K562 (cell line): ENCODE results near the gene COL25A1. TPM values are rescaled to one million over a fixed set of nuclear protein-coding genes. Genes with fewer than 3 reads are reported as not detected.

Source experiments
- ATAC-seq: fragments of 200-7000 bp; cut with Tn5 transposase; 3 replicates; pipeline ENCODE4 v1.9.1; 2020; ENCODE audit warnings: moderate library complexity
- BruUV-seq: library from RNA; stranded (reverse); fragments of 400-500 nt; replicated peaks from 2 replicates; lab custom pipeline; 2021; lab: Mats Ljungman, UMichigan
- CTCF ChIA-PET: fragments of 300-600 bp; formaldehyde crosslinking; extraction: SDS; loops from one replicate; lab custom pipeline; 2021; ENCODE audit warnings: low intra/inter-chr PET ratio; lab: Yijun Ruan, JAX
- POLR2A ChIA-PET: fragments of 300-600, 350-650 bp; sonication (Branson Sonifier 250); formaldehyde crosslinking; extraction: SDS; loops from one replicate; lab custom pipeline; 2021; ENCODE audit warnings: antibody characterized with exemption, inconsistent platforms; lab: Yijun Ruan, JAX
- DNase-seq, 4 experiments: peaks; one replicate each; pipeline versions ENCODE4 v3.0.0 to v3.0.0-alpha.2; 2011 to 2018; ENCODE audit warnings: low spot score in 3 of 4, mixed read lengths in 3 of 4; ENCODE audit errors: extremely low read depth in 1 of 4
- FAIRE-seq: peaks from 2 replicates; lab custom pipeline; 2011; peaks lifted over from hg19 to GRCh38; lab: Jason Lieb, UNC
- H2AFZ ChIP-seq: 2 replicates; pipeline ENCODE4 v1.6.0; 2011; ENCODE audit warnings: low read depth, low read length, control low read depth, inconsistent platforms
- H3K27ac ChIP-seq: fragments of 200-600 bp; 3 replicates; pipeline ENCODE4 v1.8.0; 2011; ENCODE audit warnings: low read depth, mild to moderate bottlenecking, control low read depth, inconsistent platforms, low read length, moderate library complexity, mixed read lengths; ENCODE audit errors: extremely low read depth
- H3K27me3 ChIP-seq, 2 experiments: fragments of 300-600 bp in 1 of 2; 2 replicates in 1 of 2; 3 replicates in 1 of 2; pipeline versions ENCODE4 v1.6.0 to v1.8.0; 2011; ENCODE audit warnings: inconsistent platforms in 2 of 2, low read length in 2 of 2, mild to moderate bottlenecking in 1 of 2, mixed read lengths in 1 of 2, moderate library complexity in 1 of 2; ENCODE audit not compliant: control insufficient read depth in 2 of 2, insufficient read depth in 2 of 2
- H3K36me3 ChIP-seq: fragments of 300-600 bp; 3 replicates; pipeline ENCODE4 v1.8.0; 2011; ENCODE audit warnings: mild to moderate bottlenecking, low read length, inconsistent platforms; ENCODE audit not compliant: control insufficient read depth, insufficient read depth
- H3K4me1 ChIP-seq, 2 experiments: fragments of 200-600 bp in 1 of 2; replicated peaks in 1 of 2; 2 replicates in 1 of 2; 3 replicates in 1 of 2; pipeline versions ENCODE4 v1.5.1 to v1.8.0; 2011; ENCODE audit warnings: inconsistent platforms in 2 of 2, low read length in 2 of 2, mild to moderate bottlenecking in 1 of 2, mixed read lengths in 1 of 2, moderate library complexity in 1 of 2; ENCODE audit not compliant: control insufficient read depth in 2 of 2, insufficient read depth in 2 of 2
- H3K4me2 ChIP-seq: 2 replicates; pipeline ENCODE4 v1.6.1; 2011; ENCODE audit warnings: low read length, control low read depth, inconsistent platforms, mixed read lengths; ENCODE audit not compliant: insufficient read depth
- H3K4me3 ChIP-seq: fragments of 200-600 bp; sonication (generic), shearing (Covaris generic); 2 replicates; pipeline ENCODE4 v1.5.1; 2016; ENCODE audit warnings: control low read depth, inconsistent platforms
- H3K79me2 ChIP-seq: fragments of 200-600 bp; 3 replicates; pipeline ENCODE4 v1.8.0; 2011; ENCODE audit warnings: low read length, inconsistent platforms; ENCODE audit not compliant: control insufficient read depth, insufficient read depth
- H3K9ac ChIP-seq, 2 experiments: 2 replicates each; pipeline versions ENCODE4 v1.6.0 to v1.6.1; 2011; ENCODE audit warnings: low read depth in 2 of 2, low read length in 2 of 2, control low read depth in 1 of 2, inconsistent platforms in 1 of 2, mild to moderate bottlenecking in 1 of 2, mixed read lengths in 1 of 2; ENCODE audit not compliant: insufficient read depth in 1 of 2
- H3K9me1 ChIP-seq: one replicate; pipeline ENCODE4 v1.6.0; 2011; ENCODE audit warnings: inconsistent platforms, mild to moderate bottlenecking, low read length, moderate library complexity; ENCODE audit not compliant: control insufficient read depth, insufficient read depth
- H3K9me3 ChIP-seq: replicated peaks from 2 replicates; pipeline ENCODE4 v1.5.1; 2011; ENCODE audit warnings: low read depth, low read length, inconsistent platforms; ENCODE audit not compliant: control insufficient read depth, insufficient read depth
- H4K20me1 ChIP-seq: replicated peaks from 2 replicates; pipeline ENCODE4 v1.6.1; 2011; ENCODE audit warnings: low read length, inconsistent platforms, mixed read lengths; ENCODE audit not compliant: control insufficient read depth, insufficient read depth
- CCNT2 ChIP-seq: IDR thresholded peaks from 2 replicates; pipeline ENCODE4 v1.6.1; 2011; ENCODE audit warnings: borderline replicate concordance, low read depth, mild to moderate bottlenecking, moderate library complexity, mixed read lengths, low read length; ENCODE audit not compliant: insufficient read length; ENCODE audit errors: extremely low read depth
- CSDE1 ChIP-seq, 2 experiments: fragments of 450-650 bp; IDR thresholded peaks; 2 replicates each; pipeline ENCODE4 v1.6.1; 2016; ENCODE audit warnings: mild to moderate bottlenecking in 1 of 2
- HDAC3 ChIP-seq: fragments of 450-650 bp; IDR thresholded peaks from 2 replicates; pipeline ENCODE4 v1.6.1; 2018; ENCODE audit warnings: borderline replicate concordance, mild to moderate bottlenecking, moderate library complexity; ENCODE audit not compliant: partially characterized antibody
- KAT8 ChIP-seq: fragments of 450-650 bp; IDR thresholded peaks from 2 replicates; pipeline ENCODE4 v1.6.1; 2016; ENCODE audit warnings: low read depth, mild to moderate bottlenecking
- L3MBTL2 ChIP-seq: fragments of 450-650 bp; IDR thresholded peaks from 2 replicates; pipeline ENCODE4 v1.6.1; 2016; ENCODE audit warnings: mild to moderate bottlenecking, moderate library complexity
- MNT ChIP-seq, 2 experiments: fragments of 450-650 bp; conservative IDR thresholded peaks; 2 replicates each; pipeline ENCODE4 v1.6.1; 2017; ENCODE audit warnings: mild to moderate bottlenecking in 2 of 2, moderate library complexity in 2 of 2
- NFE2L1 ChIP-seq: fragments of 450-650 bp; IDR thresholded peaks from 2 replicates; pipeline ENCODE4 v1.6.1; 2016; ENCODE audit warnings: missing genetic modification characterization, low read depth, mild to moderate bottlenecking, missing compliant biosample characterization, moderate library complexity, borderline replicate concordance
- NFIX ChIP-seq: fragments of 250-450 bp; sonication (Bioruptor Pico); IDR thresholded peaks from 2 replicates; pipeline ENCODE4 v1.4.0; 2020; ENCODE audit warnings: low read depth, mild to moderate bottlenecking, moderate library complexity
- NFYB ChIP-seq: IDR thresholded peaks from 2 replicates; pipeline ENCODE4 v1.6.1; 2011; ENCODE audit warnings: mild to moderate bottlenecking, moderate library complexity; ENCODE audit not compliant: insufficient read length; ENCODE audit errors: extremely low read depth
- PHB ChIP-seq: fragments of 250-450 bp; sonication (Bioruptor Pico); IDR thresholded peaks from 2 replicates; pipeline ENCODE4 v1.5.0; 2021
- PHB2 ChIP-seq: fragments of 450-650 bp; IDR thresholded peaks from 2 replicates; pipeline ENCODE4 v1.6.1; 2017; ENCODE audit warnings: low read depth
- SIN3A ChIP-seq, 2 experiments: fragments of 150-350 bp in 1 of 2; IDR thresholded peaks; 2 replicates each; pipeline ENCODE4 v1.6.1; 2011 to 2016; ENCODE audit warnings: borderline replicate concordance in 2 of 2, low read depth in 2 of 2, low read length in 2 of 2, mild to moderate bottlenecking in 2 of 2, moderate library complexity in 2 of 2; ENCODE audit not compliant: control insufficient read depth in 1 of 2
- ZBED1 ChIP-seq: IDR thresholded peaks from 2 replicates; pipeline ENCODE4 v1.6.1; 2014
- ZBTB7A ChIP-seq: IDR thresholded peaks from 2 replicates; pipeline ENCODE4 v1.6.1; 2011; ENCODE audit warnings: low read depth, mild to moderate bottlenecking, low read length, moderate library complexity, borderline replicate concordance; ENCODE audit not compliant: control insufficient read depth
- ZNF146 ChIP-seq: IDR thresholded peaks from one replicate; pipeline ENCODE4 v1.6.1; 2018; ENCODE audit warnings: missing compliant biosample characterization; ENCODE audit not compliant: unreplicated experiment
- WGBS: fragments of 100-300 bp; shearing (Covaris generic); methylation state at CpG from one replicate; pipeline ENCODE4 v1.1.6; 2016; ENCODE audit warnings: low coverage, mixed read lengths; ENCODE audit not compliant: insufficient coverage; ENCODE audit errors: missing lambda C conversion rate; 5-methylcytosine and 5-hydroxymethylcytosine counted together
- in situ Hi-C: fragments of 300-500 bp; cut with MboI; formaldehyde crosslinking; loops from 4 replicates; pipeline ENCODE4 v1.15.0; 2018; ENCODE audit warnings: inconsistent platforms, mixed read lengths
- intact Hi-C: fragments of 100-400 bp; cut with micrococcal nuclease; formaldehyde crosslinking; loops from 2 replicates; pipeline ENCODE4 v1.14.2; 2022
- polyA plus RNA-seq, 8 experiments: library from polyadenylated mRNA; depleted of rRNA in 4 of 8; stranded (reverse) in 5 of 8; unstranded in 3 of 8; fragments of >200 nt; fragmentation: Nextera tagmentation in 2 of 8; fragmentation: Illumina TruSeq in 1 of 8; extraction: Ambion mirVana in 2 of 8; extraction: Trizol in 1 of 8; gene quantifications; 2 replicates each; pipeline versions ENCODE4 v1.2.1 to v1.2.3, GENCODE V29; 2011 to 2014; ENCODE audit warnings: inconsistent platforms in 1 of 8, missing spikeins in 1 of 8
- total RNA-seq, 7 experiments: library from RNA; depleted of rRNA in 6 of 7; stranded (reverse); fragments of >200 nt in 6 of 7; fragmentation: Illumina TruSeq in 2 of 7; extraction: Trizol in 2 of 7; gene quantifications; 2 replicates each; pipeline versions ENCODE4 v1.2.1 to v1.2.3, GENCODE V29; 2011 to 2021; ENCODE audit warnings: low replicate concordance in 1 of 7
- TF ChIP-seq, protein P1 (sequence below): fragments of 250-450 bp; sonication (Bioruptor Pico); IDR thresholded peaks from 2 replicates; pipeline ENCODE4 v1.6.1; 2021; ENCODE audit warnings: mild to moderate bottlenecking
- TF ChIP-seq, protein P2 (sequence below): sonication (generic); formaldehyde crosslinking; IDR thresholded peaks from 2 replicates; pipeline ENCODE4 v1.8.1; 2023; ENCODE audit warnings: mild to moderate bottlenecking, missing genetic modification reagents, moderate library complexity
- TF ChIP-seq, protein P3 (sequence below): fragments of 450-650 bp; formaldehyde crosslinking; IDR thresholded peaks from 2 replicates; pipeline ENCODE4 v1.4.0; 2022; ENCODE audit warnings: missing genetic modification characterization

COL25A1 gene
- total and polyA plus RNA-seq, 9 of the 15 experiments (the other 6 are each of a cell fraction or from before 2014, with no cell fraction given): 0.03 to 0.62 (median 0.27) TPM

DNA sequence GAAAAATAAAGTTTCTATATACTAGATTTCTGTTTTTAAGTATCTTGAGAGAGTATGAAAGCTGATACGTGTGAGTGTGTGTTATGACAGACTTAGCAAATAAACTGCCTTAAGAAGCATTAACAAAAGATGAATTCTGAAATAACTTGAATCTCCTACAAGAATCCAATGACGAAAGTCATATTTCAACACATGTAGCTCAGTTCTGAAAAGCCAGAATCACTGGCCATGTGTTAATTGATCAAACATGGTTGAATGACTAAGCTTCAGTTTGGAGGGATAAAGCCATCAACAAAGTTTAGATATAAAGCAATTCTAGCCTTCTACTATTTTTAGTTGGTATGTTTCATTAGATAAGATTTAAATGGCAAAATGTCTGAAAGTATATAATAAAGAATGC, 451.1 kb downstream of the COL25A1 start:
- H2AFZ ChIP-seq: no peak overlapping the region
- ATAC-seq (no peak), FAIRE-seq (peak; percentile 6), DNase-seq (no peak)
- BruUV-seq: no TSS peak
- H3K79me2 ChIP-seq: no peaks in the 10 kb centered on the region
- H3K4me1 ChIP-seq: peaks cover 0 to 12% of the 10 kb centered on the region in 2 experiments; a peak in 3 of 5 replicates
- no peak overlapping the region for H3K9ac ChIP-seq
- H3K4me2 ChIP-seq: no peak overlapping the region
- no peak overlapping the region for H3K27ac ChIP-seq
- H3K27me3 ChIP-seq: no peaks in the 10 kb centered on the region
- H3K9me1 ChIP-seq: no peaks in the 10 kb centered on the region
- in situ Hi-C loops (no loop called here), intact Hi-C loops (no loop called here)
- no peaks in the 10 kb centered on the region for H4K20me1 ChIP-seq
- POLR2A ChIA-PET: no interaction called here
- H3K4me3 ChIP-seq: no peak overlapping the region
- WGBS: 41% methylated on average over 2 of the region's 2 CpGs
- no peaks in the 10 kb centered on the region for H3K36me3 ChIP-seq
- CTCF ChIA-PET: no interaction called here
- H3K9me3 ChIP-seq: no peaks in the 10 kb centered on the region
- TF ChIP-seq ZBED1 (no peak), ZBTB7A (no peak), NFIX (no peak), NFE2L1 (no peak), CCNT2 (no peak), HDAC3 (no peak), ZNF146 (CRISPR knock-in tag) (no peak), SIN3A (IDR thresholded peaks at IDR 0.05; ENCODE audit: borderline replicate concordance in 2 of 2, control insufficient read depth in 1 of 2, low read depth in 2 of 2, low read length in 2 of 2) (no peak), L3MBTL2 (no peak), PHB (CRISPR knock-in tag) (no peak), MNT (conservative IDR thresholded peaks at IDR 0.05) (no peak), CSDE1 (IDR thresholded peaks at IDR 0.05) (no peak), NFYB (no peak), PHB2 (no peak), KAT8 (no peak)
- TF ChIP-seq, protein P1, sequence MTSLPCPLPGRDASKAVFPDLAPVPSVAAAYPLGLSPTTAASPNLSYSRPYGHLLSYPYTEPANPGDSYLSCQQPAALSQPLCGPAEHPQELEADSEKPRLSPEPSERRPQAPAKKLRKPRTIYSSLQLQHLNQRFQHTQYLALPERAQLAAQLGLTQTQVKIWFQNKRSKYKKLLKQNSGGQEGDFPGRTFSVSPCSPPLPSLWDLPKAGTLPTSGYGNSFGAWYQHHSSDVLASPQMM (CRISPR knock-in tag): no peak
- TF ChIP-seq, protein P2, sequence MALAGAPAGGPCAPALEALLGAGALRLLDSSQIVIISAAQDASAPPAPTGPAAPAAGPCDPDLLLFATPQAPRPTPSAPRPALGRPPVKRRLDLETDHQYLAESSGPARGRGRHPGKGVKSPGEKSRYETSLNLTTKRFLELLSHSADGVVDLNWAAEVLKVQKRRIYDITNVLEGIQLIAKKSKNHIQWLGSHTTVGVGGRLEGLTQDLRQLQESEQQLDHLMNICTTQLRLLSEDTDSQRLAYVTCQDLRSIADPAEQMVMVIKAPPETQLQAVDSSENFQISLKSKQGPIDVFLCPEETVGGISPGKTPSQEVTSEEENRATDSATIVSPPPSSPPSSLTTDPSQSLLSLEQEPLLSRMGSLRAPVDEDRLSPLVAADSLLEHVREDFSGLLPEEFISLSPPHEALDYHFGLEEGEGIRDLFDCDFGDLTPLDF (CRISPR knock-in tag): no peak
- TF ChIP-seq, protein P3, sequence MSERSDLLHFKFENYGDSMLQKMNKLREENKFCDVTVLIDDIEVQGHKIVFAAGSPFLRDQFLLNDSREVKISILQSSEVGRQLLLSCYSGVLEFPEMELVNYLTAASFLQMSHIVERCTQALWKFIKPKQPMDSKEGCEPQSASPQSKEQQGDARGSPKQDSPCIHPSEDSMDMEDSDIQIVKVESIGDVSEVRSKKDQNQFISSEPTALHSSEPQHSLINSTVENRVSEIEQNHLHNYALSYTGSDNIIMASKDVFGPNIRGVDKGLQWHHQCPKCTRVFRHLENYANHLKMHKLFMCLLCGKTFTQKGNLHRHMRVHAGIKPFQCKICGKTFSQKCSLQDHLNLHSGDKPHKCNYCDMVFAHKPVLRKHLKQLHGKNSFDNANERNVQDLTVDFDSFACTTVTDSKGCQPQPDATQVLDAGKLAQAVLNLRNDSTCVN: no peak
